HG03558 (cell line): ENCODE data around the gene KRT86.
"Not testable (repeated sequence)": the region's sequence is repeated elsewhere in the genome, so short reads cannot be mapped to it uniquely, and the experiment has no call there.

Experiments
- ATAC-seq: cut with Tn5 transposase; IDR thresholded peaks from one replicate; pipeline ENCODE4 v1.9.1; 2021; ENCODE audit warnings: moderate number of reproducible peaks; ENCODE audit not compliant: unreplicated experiment; ENCODE audit errors: extremely low read depth

Gene KRT86

GRCh38 chr12:52250048-52250990 lies 24.1 kb upstream of the KRT86 start:
- no peak for ATAC-seq

- ATAC-seq, result no peak
These were observed 22.9 kb upstream of the KRT86 start for GRCh38 chr12:52251367-52252051.

GRCh38 chr12:52252175-52252615 lies 22.2 kb upstream of the KRT86 start:
- not testable (repeated sequence) for ATAC-seq

- ATAC-seq, result no peak
These were observed 21.6 kb upstream of the KRT86 start for GRCh38 chr12:52252728-52253343.

- no peak for ATAC-seq
These were observed 20.9 kb upstream of the KRT86 start for GRCh38 chr12:52253391-52254179.

- ATAC-seq, result no peak
These were observed 20.1 kb upstream of the KRT86 start for GRCh38 chr12:52254180-52254964.

GRCh38 chr12:52254965-52255751 lies 19.3 kb upstream of the KRT86 start:
- no peak for ATAC-seq

GRCh38 chr12:52255926-52256583 lies 18.4 kb upstream of the KRT86 start:
- no peak for ATAC-seq

- ATAC-seq, result no peak
These were observed 17.9 kb upstream of the KRT86 start for GRCh38 chr12:52256584-52256935.

- no peak for ATAC-seq
These were observed 17.3 kb upstream of the KRT86 start for GRCh38 chr12:52257074-52257551.

GRCh38 chr12:52257922-52258321 lies 16.5 kb upstream of the KRT86 start:
- not testable (repeated sequence) for ATAC-seq

GRCh38 chr12:52258335-52258901 lies 16.0 kb upstream of the KRT86 start:
- ATAC-seq, result no peak

- ATAC-seq, result no peak
These were observed 14.7 kb upstream of the KRT86 start for GRCh38 chr12:52259657-52260243.

- no peak for ATAC-seq
These were observed 13.9 kb upstream of the KRT86 start for GRCh38 chr12:52260361-52261207.

GRCh38 chr12:52261208-52261484 lies 13.3 kb upstream of the KRT86 start:
- ATAC-seq, result no peak

- ATAC-seq, result no peak
These were observed 12.2 kb upstream of the KRT86 start for GRCh38 chr12:52262286-52262685.
